K562 (cell line): Measurements from ENCODE around the gene UBE2G2. TPM values are rescaled to one million over a fixed set of nuclear protein-coding genes. Genes with fewer than 3 reads are reported as not detected.
A peak's percentile ranks its signal among the peaks of the same experiment; 100 is the strongest.

Experiments used
- ATAC-seq: fragments of 200-7000 bp; cut with Tn5 transposase; 3 replicates; pipeline ENCODE4 v1.9.1; 2020; ENCODE audit warnings: moderate library complexity
- BruUV-seq: library from RNA; stranded (reverse); fragments of 400-500 nt; replicated peaks from 2 replicates; lab custom pipeline; 2021; lab: Mats Ljungman, UMichigan
- CTCF ChIA-PET: fragments of 300-600 bp; formaldehyde crosslinking; extraction: SDS; loops from one replicate; lab custom pipeline; 2021; ENCODE audit warnings: low intra/inter-chr PET ratio; lab: Yijun Ruan, JAX
- POLR2A ChIA-PET: fragments of 300-600, 350-650 bp; sonication (Branson Sonifier 250); formaldehyde crosslinking; extraction: SDS; loops from one replicate; lab custom pipeline; 2021; ENCODE audit warnings: antibody characterized with exemption, inconsistent platforms; lab: Yijun Ruan, JAX
- DNase-seq, 4 experiments: peaks; one replicate each; pipeline versions ENCODE4 v3.0.0 to v3.0.0-alpha.2; 2011 to 2018; ENCODE audit warnings: low spot score in 3 of 4, mixed read lengths in 3 of 4; ENCODE audit errors: extremely low read depth in 1 of 4
- FAIRE-seq: peaks from 2 replicates; lab custom pipeline; 2011; peaks lifted over from hg19 to GRCh38; lab: Jason Lieb, UNC
- H2AFZ ChIP-seq: 2 replicates; pipeline ENCODE4 v1.6.0; 2011; ENCODE audit warnings: low read depth, low read length, control low read depth, inconsistent platforms
- H3K27ac ChIP-seq: fragments of 200-600 bp; 3 replicates; pipeline ENCODE4 v1.8.0; 2011; ENCODE audit warnings: low read depth, mild to moderate bottlenecking, control low read depth, inconsistent platforms, low read length, moderate library complexity, mixed read lengths; ENCODE audit errors: extremely low read depth
- H3K27me3 ChIP-seq, 2 experiments: fragments of 300-600 bp in 1 of 2; 2 replicates in 1 of 2; 3 replicates in 1 of 2; pipeline versions ENCODE4 v1.6.0 to v1.8.0; 2011; ENCODE audit warnings: inconsistent platforms in 2 of 2, low read length in 2 of 2, mild to moderate bottlenecking in 1 of 2, mixed read lengths in 1 of 2, moderate library complexity in 1 of 2; ENCODE audit not compliant: control insufficient read depth in 2 of 2, insufficient read depth in 2 of 2
- H3K36me3 ChIP-seq: fragments of 300-600 bp; 3 replicates; pipeline ENCODE4 v1.8.0; 2011; ENCODE audit warnings: mild to moderate bottlenecking, low read length, inconsistent platforms; ENCODE audit not compliant: control insufficient read depth, insufficient read depth
- H3K4me1 ChIP-seq, 2 experiments: fragments of 200-600 bp in 1 of 2; replicated peaks in 1 of 2; 2 replicates in 1 of 2; 3 replicates in 1 of 2; pipeline versions ENCODE4 v1.5.1 to v1.8.0; 2011; ENCODE audit warnings: inconsistent platforms in 2 of 2, low read length in 2 of 2, mild to moderate bottlenecking in 1 of 2, mixed read lengths in 1 of 2, moderate library complexity in 1 of 2; ENCODE audit not compliant: control insufficient read depth in 2 of 2, insufficient read depth in 2 of 2
- H3K4me2 ChIP-seq: 2 replicates; pipeline ENCODE4 v1.6.1; 2011; ENCODE audit warnings: low read length, control low read depth, inconsistent platforms, mixed read lengths; ENCODE audit not compliant: insufficient read depth
- H3K4me3 ChIP-seq: fragments of 200-600 bp; sonication (generic), shearing (Covaris generic); 2 replicates; pipeline ENCODE4 v1.5.1; 2016; ENCODE audit warnings: control low read depth, inconsistent platforms
- H3K79me2 ChIP-seq: fragments of 200-600 bp; 3 replicates; pipeline ENCODE4 v1.8.0; 2011; ENCODE audit warnings: low read length, inconsistent platforms; ENCODE audit not compliant: control insufficient read depth, insufficient read depth
- H3K9ac ChIP-seq, 2 experiments: 2 replicates each; pipeline versions ENCODE4 v1.6.0 to v1.6.1; 2011; ENCODE audit warnings: low read depth in 2 of 2, low read length in 2 of 2, control low read depth in 1 of 2, inconsistent platforms in 1 of 2, mild to moderate bottlenecking in 1 of 2, mixed read lengths in 1 of 2; ENCODE audit not compliant: insufficient read depth in 1 of 2
- H3K9me1 ChIP-seq: one replicate; pipeline ENCODE4 v1.6.0; 2011; ENCODE audit warnings: inconsistent platforms, mild to moderate bottlenecking, low read length, moderate library complexity; ENCODE audit not compliant: control insufficient read depth, insufficient read depth
- H3K9me3 ChIP-seq: replicated peaks from 2 replicates; pipeline ENCODE4 v1.5.1; 2011; ENCODE audit warnings: low read depth, low read length, inconsistent platforms; ENCODE audit not compliant: control insufficient read depth, insufficient read depth
- H4K20me1 ChIP-seq: replicated peaks from 2 replicates; pipeline ENCODE4 v1.6.1; 2011; ENCODE audit warnings: low read length, inconsistent platforms, mixed read lengths; ENCODE audit not compliant: control insufficient read depth, insufficient read depth
- ATF4 ChIP-seq: fragments of 450-650 bp; formaldehyde crosslinking; IDR thresholded peaks from 2 replicates; pipeline ENCODE4 v1.4.0; 2022; ENCODE audit warnings: mild to moderate bottlenecking, moderate library complexity
- PRDM10 ChIP-seq: fragments of 450-650 bp; IDR thresholded peaks from 2 replicates; pipeline ENCODE4 v1.6.1; 2018; ENCODE audit not compliant: partially characterized antibody
- ZNF184 ChIP-seq: sonication (generic); formaldehyde crosslinking; IDR thresholded peaks from 2 replicates; pipeline ENCODE4 v1.5.0; 2020; ENCODE audit warnings: missing genetic modification reagents
- ZNF551 ChIP-seq: fragments of 250-450 bp; sonication (Bioruptor Pico); IDR thresholded peaks from 2 replicates; pipeline ENCODE4 v1.5.0; 2021; ENCODE audit warnings: mild to moderate bottlenecking, moderate library complexity
- WGBS: fragments of 100-300 bp; shearing (Covaris generic); methylation state at CpG from one replicate; pipeline ENCODE4 v1.1.6; 2016; ENCODE audit warnings: low coverage, mixed read lengths; ENCODE audit not compliant: insufficient coverage; ENCODE audit errors: missing lambda C conversion rate; 5-methylcytosine and 5-hydroxymethylcytosine counted together
- in situ Hi-C: fragments of 300-500 bp; cut with MboI; formaldehyde crosslinking; loops from 4 replicates; pipeline ENCODE4 v1.15.0; 2018; ENCODE audit warnings: inconsistent platforms, mixed read lengths
- intact Hi-C: fragments of 100-400 bp; cut with micrococcal nuclease; formaldehyde crosslinking; loops from 2 replicates; pipeline ENCODE4 v1.14.2; 2022
- polyA plus RNA-seq, 8 experiments: library from polyadenylated mRNA; depleted of rRNA in 4 of 8; stranded (reverse) in 5 of 8; unstranded in 3 of 8; fragments of >200 nt; fragmentation: Nextera tagmentation in 2 of 8; fragmentation: Illumina TruSeq in 1 of 8; extraction: Ambion mirVana in 2 of 8; extraction: Trizol in 1 of 8; gene quantifications; 2 replicates each; pipeline versions ENCODE4 v1.2.1 to v1.2.3, GENCODE V29; 2011 to 2014; ENCODE audit warnings: inconsistent platforms in 1 of 8, missing spikeins in 1 of 8
- total RNA-seq, 7 experiments: library from RNA; depleted of rRNA in 6 of 7; stranded (reverse); fragments of >200 nt in 6 of 7; fragmentation: Illumina TruSeq in 2 of 7; extraction: Trizol in 2 of 7; gene quantifications; 2 replicates each; pipeline versions ENCODE4 v1.2.1 to v1.2.3, GENCODE V29; 2011 to 2021; ENCODE audit warnings: low replicate concordance in 1 of 7

UBE2G2 gene
- total and polyA plus RNA-seq, 9 of the 15 experiments (the other 6 are each of a cell fraction or from before 2014, with no cell fraction given), result 47.5 to 225 (median 140) TPM

- H3K9me1 ChIP-seq, result no peaks in the 10 kb centered on the region
- FAIRE-seq (no peak), ATAC-seq (no peak), DNase-seq (no peak)
- TF ChIP-seq ATF4 (CRISPR knock-in tag) (no peak), PRDM10 (peak; percentile 55), ZNF184 (CRISPR knock-in tag) (no peak), ZNF551 (no peak)
- 69% methylated on average over 16 of the region's 16 CpGs for WGBS
- intact Hi-C loops (no loop called here), in situ Hi-C loops (no loop called here)
- H3K4me2 ChIP-seq, result no peak overlapping the region
- ChIA-PET CTCF (no interaction called here), POLR2A (interaction anchor here (0.5 to 1.2 kb wide), 3 partner anchors 13 to 345 kb away, joined by 3 to 4 read pairs (median 3); no protein-coding TSS in a partner anchor)
- H3K27ac ChIP-seq, result no peak overlapping the region
- H3K9me3 ChIP-seq, result no peaks in the 10 kb centered on the region
- no TSS peak for BruUV-seq
- no peaks in the 10 kb centered on the region for H4K20me1 ChIP-seq
- H3K4me3 ChIP-seq, result no peak overlapping the region
- no peak overlapping the region for H3K9ac ChIP-seq
- no peaks in the 10 kb centered on the region for H3K79me2 ChIP-seq
- peaks cover 6% of the 10 kb centered on the region; the same call in 2 of the 3 replicates for H3K36me3 ChIP-seq
- H2AFZ ChIP-seq, result no peak overlapping the region
- H3K4me1 ChIP-seq, result peaks cover 15 to 43% of the 10 kb centered on the region in 2 experiments
- peaks cover 14 to 32% of the 10 kb centered on the region in 2 experiments; a peak in 4 of 5 replicates for H3K27me3 ChIP-seq
Observed at GRCh38 chr21:44844256-44844655, 42.6 kb upstream of the UBE2G2 start.
